Fibroblast of skin of abdomen (primary cell): ENCODE data around the gene KLHDC8B. TPM values are rescaled to one million over a fixed set of nuclear protein-coding genes. Genes with fewer than 3 reads are reported as not detected.

Experiments used
- DNase-seq: peaks from one replicate; pipeline ENCODE4 v3.0.0-alpha.2; 2013
- polyA plus RNA-seq, 2 experiments: library from polyadenylated mRNA; unstranded; fragments of 120-200 nt; gene quantifications; one replicate each; pipeline ENCODE4 v1.2.1, GENCODE V29; 2013; ENCODE audit not compliant: insufficient read length in 2 of 2

Gene KLHDC8B
- 16.6 TPM for polyA plus RNA-seq (2013, experiment 1 of 2; ENCODE audit: insufficient read length)
- polyA plus RNA-seq (2013, experiment 2 of 2; ENCODE audit: insufficient read length), result 15.8 TPM

DNA sequence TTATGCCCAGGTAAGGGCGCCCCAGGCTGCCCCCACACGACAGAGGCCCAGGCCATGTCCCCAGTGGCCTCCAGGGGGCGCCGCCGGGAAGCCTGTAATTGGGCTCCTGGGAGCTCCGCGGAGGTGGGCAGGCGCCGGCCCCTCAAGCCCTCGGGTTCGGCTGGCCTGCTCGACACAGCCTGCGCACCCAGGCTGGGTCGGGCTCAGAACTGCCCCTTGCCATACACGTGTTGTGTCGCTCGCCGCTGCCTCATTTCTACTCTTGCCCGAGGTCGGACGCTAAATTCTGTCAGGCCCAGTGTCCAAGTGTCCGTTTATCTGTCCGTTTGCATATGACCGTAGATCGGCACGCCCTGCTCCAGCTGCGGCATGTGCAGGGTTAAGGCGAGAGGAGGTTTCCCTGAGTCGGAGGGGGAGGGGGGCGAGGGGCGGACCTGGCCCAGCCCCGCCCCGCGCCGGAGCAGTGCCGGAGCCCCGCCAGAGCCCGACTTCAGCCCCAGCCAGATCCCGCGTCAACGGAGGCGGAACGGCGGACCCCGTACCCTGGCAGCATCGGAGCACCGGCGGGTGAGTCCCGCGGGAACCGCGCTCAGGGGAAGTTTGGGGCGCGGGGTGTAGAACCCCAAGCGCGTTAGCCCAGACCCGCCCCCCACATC is at the start of gene KLHDC8B:
Gene KLHDC8B, plus strand, starts transcription at position 480 of the 656 bp plus-strand sequence. CDS start 1,172 bp downstream, outside the sequence.
- DNase-seq, result peak; percentile 83

DNA sequence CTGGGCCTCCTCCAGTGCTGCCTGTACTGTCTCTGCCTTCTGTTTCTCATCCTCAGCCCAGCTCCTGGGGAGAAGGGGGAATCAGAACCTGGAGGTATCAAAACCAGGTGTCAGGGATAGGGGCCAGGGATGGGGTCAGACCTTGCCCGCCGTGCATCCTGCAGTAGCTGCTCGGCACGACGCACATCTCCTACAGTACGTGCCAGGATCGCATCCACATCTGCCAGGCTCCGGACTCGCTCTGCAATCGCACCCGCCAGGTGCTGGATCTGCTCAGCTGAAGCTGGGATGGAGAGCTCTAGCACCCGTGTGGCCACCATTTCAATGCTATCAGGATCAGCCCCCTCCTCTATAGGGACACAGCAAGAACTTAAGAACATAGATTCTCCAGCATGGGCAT is 49.4 kb upstream of the KLHDC8B start:
- no peak for DNase-seq

DNA sequence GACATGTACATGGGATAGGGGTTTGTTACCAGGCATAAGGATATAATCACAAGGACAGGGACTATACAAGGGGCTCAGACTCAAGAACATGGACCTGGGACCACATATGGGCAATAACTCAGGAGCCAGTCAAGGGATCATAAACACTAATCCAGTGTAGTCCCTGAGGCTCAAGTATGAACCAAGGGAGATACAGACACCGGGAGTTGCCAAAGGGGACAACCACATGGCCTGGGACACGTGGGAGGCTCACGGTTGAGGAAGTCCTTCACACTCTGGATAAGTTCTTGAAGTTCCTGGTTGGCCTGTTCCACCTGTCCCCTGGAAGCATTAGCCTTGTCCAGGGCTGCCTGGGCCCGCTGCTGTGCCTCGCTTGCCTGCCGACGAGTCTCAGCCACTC is 48.9 kb upstream of the KLHDC8B start:
- no peak for DNase-seq

DNA sequence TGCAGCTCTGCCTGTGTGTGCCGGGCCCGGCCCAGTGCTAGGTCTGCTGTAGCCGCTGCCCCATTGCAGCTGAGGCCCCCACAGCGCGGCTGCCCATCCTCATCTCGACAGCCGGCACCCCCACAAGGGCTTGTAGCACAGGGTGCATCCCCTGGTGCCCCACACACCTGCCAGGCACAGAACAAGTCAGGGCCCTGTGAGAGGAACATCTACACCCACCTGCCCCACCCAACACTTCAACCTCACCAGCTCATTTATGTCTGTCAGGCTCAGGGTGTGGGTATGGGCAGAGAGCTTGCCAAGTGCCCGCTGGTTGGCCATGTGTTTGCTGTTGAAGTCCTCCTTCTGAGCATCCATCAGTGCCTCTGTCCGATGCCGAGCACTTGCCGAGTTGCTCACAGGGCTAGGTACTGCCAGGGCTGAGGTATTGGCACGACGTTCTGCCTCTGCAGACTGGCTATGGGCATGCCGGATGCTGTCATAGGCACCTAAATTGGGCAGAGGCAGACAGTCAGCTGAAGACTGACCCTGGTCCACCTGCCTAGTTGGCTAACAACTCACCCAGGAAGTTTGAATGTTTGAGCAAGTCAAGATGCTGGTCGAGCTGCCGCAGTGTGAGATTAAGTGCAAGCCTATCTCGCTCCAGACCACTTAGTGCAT is 48.4 kb upstream of the KLHDC8B start:
- no peak for DNase-seq

DNA sequence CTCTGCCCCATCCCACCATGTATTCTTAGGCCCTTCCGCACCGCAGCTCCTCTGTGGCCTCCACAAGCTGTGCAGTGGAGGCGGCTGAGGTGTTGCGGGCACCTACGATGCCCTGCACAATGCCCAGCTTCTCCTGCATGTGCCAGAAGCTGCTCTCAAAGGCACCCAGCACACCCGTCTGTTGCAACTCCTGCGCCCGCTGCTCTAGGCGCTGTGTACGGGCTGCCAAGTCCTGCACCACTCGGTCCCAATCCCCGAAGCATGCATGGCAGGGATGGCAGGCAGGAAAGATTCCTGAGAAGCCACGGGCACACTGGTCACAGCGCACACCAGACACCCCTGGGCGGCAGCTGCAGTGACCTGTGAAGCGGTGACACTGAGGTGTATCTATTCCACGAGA is 47.7 kb upstream of the KLHDC8B start:
- no peak for DNase-seq

DNA sequence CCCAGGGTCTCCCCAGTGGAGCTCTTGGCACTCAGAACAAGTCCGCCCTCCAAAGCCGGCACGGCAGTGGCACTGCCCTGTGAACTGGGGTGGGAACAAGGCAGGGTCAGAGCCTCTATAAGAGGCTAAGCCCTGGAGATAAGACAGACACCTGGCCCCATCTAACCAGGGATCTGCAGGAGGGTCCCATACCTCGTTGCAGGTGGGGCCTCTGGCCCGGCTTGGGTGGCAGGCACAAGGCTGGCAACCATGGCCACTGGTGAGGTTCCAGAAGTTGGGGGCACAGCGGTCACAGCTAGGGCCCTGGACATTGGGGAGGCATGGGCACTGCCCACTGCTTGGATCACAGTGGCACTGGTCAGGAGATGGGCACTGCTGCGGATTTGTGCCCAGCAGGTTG is 47.2 kb upstream of the KLHDC8B start:
- DNase-seq, result no peak

DNA sequence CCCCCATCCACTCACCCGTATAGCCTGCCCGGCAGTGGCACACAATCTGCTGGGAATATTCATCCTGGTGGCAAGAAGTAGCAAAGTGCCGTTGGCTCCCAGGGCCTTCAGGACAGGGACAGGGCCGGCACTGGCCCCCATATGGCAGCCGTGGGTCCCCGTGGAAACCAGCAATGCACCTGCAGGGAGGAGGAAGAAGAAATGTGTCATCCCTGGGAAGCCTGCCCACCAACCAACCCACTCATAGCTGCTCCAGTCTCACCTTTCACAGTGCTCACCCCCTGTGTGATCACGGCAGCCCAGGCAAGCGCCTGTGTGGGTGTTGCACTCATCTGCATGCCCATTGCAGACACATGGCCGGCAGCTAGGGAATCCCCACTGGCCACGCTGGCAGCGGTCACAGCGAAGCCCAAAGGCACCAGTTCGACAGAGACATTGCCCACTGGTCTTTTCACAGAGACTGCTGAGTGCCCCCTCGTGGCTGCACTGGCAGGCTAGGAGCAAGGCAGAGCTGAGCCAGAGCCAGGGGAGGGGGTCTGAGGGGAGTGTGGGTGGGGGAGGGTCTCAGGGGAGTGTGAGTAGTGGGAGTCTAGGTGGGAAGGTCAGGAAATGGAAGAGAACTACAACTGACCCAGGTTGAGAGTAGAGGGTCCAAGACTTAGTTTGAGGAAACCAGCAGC is 46.3 kb upstream of the KLHDC8B start:
- no peak for DNase-seq

DNA sequence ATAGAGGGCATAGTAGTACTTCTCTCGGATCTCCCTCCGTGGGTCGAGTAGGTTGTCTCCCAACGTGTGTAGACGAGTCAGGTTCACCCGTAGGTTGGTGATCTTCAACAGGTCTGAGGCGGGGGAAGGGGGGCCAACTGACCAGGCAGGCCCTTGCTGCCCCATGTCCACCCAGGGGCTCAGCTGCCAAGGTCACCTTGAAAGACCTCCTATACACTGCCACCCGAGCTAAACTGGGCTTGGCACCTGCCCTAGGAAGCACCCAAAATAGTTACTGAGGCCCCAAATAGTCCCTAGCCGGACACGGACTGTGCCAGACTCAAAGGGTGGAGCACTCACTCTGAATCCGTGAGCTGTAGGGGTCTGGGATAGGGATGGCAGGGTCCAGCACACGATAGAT is 40.4 kb upstream of the KLHDC8B start:
- DNase-seq, result no peak

DNA sequence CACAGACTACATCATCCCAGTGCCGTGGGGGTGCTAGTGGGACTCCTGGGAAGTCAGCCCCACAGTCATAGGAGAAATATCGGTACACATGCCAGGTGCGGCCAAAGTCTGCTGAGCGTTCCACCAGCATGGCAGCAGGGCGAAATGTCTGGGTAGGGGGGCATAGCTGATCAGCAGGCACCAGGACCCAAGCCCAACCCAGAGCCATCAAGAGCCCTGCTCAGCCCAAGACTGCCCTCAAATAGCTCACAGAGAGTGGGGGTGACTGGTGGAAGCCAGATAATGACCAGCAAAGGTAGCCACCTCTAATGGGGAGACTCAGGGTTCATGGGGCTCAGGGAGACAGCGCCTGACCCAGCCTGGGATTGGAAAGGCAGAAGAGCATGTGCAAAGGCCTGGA is 39.8 kb upstream of the KLHDC8B start:
- DNase-seq, result no peak

DNA sequence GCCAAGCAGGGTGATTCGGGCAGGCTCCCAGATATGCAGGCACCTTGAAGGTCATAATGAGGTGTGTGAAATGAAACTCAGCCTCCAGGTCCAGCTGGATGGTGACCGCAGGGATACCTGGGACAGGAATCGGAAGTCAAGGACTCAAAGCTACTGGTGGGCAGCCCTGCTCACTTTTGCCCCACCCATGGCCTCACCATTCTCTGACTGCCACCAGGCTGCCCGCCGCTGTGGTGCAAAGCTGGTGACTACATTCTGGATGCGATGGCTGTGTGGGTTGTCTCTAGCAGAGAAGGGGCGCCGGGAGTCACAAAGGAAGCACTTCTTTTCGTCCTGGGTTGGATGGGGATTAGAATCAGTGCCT is 39.3 kb upstream of the KLHDC8B start:
- no peak for DNase-seq

DNA sequence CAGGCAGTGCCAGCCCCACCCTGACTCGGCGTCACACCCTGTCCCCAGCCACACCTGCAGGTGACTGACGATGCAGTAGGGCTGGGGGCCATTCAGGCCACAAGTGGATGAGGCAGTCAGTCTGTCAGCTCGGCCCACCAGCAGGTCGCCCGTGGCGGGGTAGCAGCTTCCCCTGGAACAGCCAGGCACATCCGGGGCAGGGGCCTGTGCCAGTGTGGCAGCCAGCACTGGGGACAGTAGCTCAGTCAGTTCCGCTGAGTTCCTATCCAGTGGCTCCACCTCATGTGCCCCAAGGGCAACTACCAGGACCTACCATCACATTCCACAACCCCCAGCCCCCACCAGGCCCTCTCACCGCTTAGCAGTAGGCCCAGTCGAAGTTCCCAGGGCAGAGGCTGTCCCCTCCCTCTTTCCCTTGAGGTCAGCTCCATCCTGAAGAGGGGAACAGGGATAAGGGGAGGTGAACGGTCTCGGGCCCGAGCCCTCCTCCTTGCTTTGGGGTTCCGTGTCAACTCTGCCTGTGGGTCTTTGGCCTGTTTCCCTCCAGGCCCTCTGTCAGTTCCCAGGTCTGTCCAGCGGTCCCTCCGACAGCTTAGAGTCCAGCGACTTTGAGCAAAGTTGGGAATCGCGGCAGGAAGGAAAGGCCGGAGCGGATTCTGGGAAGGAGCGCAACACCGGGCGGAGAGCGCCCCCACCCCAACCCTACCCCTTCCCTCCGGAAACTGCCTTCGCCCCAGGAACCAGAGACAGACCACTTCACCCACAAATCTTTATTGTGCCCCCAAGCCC is 38.8 kb upstream of the KLHDC8B start, which contains the start of gene LAMB2:
Gene LAMB2, minus strand, starts transcription at position 614 of the 789 bp plus-strand sequence. Its CDS starts 183 bp downstream, at position 431.
- peak; percentile 76 for DNase-seq

DNA sequence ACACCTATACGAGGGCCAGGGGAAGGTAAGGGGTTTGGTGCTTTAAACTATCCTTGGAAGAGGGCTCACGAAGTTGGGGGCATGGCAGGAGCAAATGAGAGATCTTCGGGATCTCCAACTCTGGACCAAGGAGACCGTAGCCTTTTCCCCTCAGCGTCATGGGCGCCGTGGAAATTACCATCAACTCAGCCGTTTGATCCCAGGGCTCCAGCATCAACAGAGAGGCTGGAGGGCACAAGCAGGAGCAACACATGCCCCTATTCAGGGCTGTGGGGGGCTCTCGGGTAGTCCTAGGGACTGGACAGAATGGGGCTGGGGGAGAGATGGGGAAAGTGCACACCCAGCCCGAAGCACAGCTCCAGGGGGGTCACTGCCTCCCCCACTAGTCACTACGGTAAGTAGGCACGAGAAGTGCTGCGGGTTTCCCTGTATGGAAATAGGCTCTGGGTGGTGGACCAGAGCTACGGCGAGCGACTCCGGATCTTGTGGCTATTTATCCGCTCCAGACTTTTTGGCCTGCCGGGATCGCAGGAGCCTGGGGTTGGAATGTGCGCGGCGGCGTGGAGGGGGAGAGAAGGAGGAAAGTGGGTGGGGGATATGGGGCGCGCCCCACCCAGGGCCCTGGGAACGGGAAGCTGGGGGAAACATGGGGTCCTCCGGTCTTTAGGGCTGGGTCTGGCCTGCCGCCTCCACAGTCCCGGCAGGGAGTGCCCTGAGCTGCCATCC is 38.0 kb upstream of the KLHDC8B start:
- DNase-seq, result peak; percentile 92

DNA sequence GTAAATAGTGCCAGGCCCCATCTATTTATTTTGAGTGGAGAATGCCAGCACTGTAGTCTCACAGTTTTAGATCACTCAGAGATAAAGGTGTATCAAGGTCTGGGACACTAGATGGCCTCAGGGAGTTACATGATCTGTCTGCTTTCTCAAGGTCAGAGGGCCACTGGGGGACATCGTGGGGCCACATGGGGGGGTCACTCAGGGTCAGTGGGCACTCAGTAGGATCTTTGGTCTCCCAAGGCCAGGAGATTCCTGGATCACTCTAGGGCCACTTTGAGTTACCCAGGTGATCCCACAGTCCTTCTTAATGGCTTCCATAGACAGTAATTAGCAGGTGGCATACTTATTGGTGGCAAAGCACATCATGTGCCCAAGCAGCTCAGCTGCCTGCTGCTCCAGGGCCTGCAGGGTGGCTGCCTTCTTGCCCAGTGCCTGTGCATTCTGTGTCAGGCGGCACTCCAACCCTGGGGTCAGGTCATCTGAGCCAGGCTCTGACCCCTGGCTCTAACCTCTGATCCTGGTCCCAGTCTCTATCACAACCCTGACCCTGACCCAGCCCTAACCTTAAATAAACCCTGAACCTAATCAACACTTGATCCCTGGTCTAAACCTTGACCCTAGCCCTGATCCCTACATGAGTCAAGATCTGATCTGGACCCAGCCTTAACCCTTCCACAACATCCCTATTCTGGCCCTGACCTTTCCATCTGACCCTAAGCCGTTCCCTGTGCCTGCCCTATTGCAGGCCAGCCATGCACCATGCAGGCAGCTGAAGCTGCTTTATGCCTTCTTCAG is 36.7 kb upstream of the KLHDC8B start:
- DNase-seq, result no peak

DNA sequence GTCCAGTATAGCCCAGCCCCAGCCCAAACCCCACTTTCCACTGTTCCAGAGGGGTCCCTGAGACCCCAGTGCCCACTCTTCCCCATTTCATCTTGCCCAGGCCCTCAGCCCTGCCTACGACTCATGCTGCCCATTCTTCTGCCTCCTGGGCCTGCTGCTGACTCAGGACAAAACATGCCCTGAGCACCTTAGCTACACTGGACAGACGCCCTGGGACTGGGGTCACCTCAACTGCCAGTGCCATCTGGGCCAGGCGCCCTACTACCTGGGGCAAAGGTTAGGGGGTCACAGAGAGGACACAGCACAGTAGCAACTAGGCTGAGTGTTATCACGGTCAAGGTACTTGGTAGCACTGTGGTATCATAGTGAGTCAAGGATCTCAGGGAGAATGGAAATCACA is 35.9 kb upstream of the KLHDC8B start:
- no peak for DNase-seq

DNA sequence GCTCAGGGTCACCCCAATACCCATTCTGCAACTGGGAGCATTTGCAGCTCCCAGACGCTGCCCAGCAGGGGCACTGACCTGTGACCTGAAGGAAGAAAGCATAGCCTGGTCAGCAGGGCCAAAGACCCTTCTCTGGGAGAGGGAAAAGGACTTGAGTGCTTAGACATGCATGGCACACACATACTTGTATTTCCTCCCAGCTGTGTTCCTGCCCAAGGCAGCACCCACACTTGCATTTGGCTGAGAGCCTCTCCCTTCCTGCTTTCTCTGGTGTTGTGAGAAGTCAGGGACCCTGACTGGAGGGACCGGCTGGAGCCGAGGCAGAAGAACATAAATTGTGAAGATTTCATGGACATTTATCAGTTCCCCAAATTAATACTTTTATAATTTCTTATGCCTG is 31.3 kb upstream of the KLHDC8B start:
- no peak for DNase-seq

DNA sequence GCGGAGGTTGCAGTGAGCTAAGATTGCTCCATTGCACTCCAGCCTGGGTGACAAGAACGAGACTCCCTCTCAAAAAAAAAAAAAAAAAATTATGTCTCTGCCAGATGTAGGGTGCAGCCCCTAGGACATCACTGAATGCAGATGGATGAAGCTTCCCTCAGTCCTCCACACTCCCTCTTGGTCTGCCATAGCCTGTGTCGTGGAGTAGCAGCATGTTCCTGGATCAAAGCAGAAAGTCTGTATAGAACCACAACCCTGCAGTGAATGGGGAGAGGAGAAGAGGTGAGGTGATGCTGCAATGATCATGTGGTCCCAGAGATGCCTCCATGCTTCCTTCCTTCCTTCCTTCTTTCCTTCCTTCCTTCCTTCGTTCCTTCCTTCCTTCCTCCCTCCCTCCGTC is 23.2 kb upstream of the KLHDC8B start:
- DNase-seq, result no peak

DNA sequence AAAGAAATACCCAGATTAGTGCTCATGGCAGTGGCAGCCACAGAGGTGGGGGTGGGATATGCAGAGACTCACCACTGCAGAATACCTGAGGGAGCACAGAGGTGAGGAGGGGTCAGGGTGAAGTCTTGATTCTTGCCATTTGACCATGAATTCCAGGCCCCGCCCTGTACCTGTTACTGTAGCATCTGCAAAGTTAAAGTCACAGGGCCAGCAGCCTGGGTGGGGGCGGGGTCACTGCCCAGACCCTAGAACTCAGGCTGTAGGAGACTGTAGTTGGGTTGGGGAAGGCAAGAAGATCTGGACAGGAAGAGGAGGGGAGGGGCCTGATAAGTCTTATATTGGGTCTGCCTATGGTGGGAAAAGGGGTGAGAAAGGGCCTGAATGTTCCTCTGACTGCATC is 19.8 kb upstream of the KLHDC8B start:
- no peak for DNase-seq

DNA sequence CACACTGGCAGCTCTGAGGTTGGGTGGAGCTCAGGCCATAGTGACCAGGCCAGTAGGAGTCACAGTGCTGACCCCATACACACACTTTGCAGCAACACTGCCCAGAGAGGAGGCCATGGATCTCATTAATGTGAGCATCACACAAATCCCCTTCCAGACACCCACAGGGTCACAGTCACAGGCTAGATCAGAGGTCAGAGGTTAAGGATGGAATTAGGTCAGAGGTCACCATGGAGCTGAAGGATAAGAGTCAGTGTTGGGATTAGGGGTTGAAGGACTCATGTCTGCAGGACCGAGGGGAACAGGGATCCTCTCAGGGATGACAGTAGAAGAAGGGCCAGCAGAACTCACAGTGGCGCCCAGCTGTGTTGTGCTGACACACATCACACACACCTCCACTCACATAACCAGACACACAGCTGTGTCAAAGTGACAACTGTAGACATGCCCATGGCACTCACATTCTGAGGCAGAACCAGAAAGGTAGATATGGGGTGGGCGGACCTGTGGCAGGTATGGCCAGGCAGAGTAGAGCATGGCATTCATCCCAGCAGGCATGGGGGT is 18.0 kb upstream of the KLHDC8B start:
- no peak for DNase-seq

DNA sequence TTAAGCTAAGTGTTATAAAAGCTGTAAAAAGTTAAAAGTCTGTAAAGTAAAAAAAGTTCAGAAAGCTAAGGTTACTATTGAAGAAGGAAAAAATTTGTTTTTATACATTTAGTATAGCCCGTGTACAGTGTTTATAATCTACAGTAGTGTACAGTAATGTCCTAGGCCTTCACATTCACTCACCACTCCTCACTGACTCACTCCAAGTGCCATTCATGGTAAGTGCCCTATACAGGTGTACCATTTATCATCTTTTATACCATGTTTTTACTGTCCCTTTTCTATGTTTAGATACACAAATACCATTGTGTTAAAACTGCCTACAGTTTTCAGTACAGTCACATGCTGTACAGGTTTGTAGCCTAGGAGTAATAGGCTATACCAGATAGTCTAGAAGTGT is 14.1 kb upstream of the KLHDC8B start:
- DNase-seq, result no peak

DNA sequence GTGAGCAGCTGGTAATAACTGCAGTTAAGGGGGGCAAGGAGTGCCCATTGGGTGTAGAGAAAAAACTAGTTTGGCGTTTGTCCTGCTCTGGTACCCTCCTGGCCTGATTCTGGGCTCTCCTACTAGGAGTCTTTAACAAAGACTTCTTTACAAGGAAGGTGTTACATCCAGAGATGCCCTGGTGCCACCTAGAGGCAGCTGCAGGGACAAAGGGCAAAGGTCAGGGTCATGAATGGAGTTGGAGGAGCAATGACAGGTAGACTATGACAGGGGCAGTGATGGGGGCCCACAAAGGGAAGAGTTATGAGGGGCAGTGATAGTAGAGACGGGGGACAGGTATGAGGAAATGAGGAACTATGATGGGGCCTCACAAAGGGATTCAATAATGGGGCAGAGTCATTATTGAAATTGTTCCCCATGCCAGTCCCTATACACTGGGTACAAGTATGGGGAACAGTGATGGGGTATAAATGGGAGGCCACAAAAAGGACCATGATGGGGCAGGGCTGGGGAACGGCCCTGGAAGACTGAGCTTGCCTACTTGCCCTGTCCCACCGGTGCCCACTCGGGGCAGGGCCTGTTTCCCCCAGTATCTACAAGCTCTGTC is 13.2 kb upstream of the KLHDC8B start:
- DNase-seq, result no peak

DNA sequence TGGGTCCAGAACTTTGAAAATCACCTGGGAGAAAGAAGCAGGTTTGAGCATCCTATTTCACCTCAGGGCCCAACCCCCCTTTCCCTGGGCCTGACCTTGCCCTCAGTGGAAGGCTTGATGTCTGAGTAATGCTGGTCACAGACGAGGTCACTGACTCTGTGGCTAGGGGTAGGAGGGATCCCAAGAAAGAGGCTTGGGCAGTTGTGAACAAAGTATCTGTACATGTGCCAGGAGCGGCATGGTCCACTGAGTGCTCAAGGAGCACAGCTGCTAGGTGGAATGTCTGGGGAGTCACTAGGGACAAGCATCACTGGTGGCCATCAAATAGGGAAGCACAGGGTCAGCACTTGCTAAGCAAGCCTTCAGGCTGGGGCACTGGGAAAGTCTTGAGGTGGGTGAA is 12.6 kb upstream of the KLHDC8B start:
- DNase-seq, result no peak
